Measurements from ENCODE around the gene SSR1. TPM values are rescaled to one million over a fixed set of nuclear protein-coding genes. Genes with fewer than 3 reads are reported as not detected.
A peak's percentile ranks its signal among the peaks of the same experiment; 100 is the strongest.

The SSR1 gene
- total RNA-seq, 2 experiments from 2014 or later = 119 to 163 TPM

DNA sequence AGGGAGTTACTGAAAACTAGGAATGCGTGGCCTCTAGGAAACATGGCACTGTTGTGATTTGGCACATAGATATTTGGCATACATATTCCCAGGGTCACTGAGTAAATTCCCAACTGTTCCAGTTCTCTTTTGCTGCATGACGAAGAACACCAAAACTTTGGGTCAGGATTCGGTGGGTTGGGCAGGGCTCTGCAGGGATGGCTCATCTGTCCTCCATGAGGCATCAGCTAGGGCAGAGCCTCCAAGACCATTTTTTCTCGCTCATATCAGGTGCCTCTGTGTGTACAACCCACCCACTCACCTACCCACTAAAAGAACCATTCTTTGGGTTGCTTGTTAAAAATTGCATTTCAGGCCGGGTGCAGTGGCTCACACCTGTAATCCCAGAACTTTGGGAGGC lies 57.1 kb downstream of the SSR1 start:
- peaks cover 20% of the 10 kb centered on the region for H3K27me3 Mint-ChIP-seq
- CTCF ChIA-PET = no interaction called here
- H3K9me3 Mint-ChIP-seq (ENCODE audit: low read depth) = no peaks in the 10 kb centered on the region
- H3K4me3 Mint-ChIP-seq = no peak overlapping the region
- DNase-seq = no peak
- no peaks in the 10 kb centered on the region for H3K36me3 Mint-ChIP-seq
- no peak overlapping the region for H3K27ac Mint-ChIP-seq
- peaks cover 6% of the 10 kb centered on the region for H3K4me1 Mint-ChIP-seq
- ATAC-seq = no peak

DNA sequence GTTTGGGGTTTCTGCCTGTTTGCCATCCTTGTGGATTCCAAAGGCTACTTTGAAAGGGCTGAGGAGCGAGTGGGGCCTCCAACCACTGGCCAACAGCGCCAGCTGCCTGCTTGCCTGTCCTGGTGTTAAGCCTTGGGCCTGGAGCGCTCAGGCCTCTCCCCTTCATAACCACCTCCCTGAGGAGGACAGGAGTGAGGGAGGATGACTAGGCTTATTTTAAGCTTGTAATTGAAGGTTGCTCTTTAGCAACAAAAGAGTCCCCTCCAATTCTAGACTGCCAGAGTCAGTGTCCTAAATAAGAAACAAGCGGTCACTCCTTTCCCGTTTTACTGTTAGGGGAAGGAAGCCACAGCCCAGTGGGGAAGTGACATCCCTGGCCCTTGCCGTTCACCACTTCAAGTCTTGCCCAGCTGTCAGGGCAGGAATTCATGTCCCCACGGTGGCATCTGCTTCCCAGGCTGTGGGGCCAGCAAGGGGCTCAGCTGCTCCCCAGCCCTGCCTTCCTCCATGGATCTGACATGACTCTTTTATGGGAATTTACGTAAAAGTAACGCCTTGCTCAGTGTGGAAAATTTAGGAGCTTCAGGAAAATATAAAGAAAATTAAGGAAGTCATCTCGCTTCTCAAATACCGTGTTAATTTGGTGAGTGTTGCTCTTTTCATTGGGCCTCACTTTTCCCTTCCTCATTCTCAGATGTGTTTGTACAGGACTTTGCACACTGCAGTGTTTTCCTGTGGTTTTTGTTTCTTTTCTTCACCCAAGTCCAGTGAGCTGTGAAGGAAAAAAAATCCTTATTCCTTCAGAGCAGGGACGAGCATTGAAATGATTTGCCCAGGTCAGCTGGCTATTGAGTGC lies 57.8 kb downstream of the SSR1 start:
- CTCF ChIA-PET = interaction anchor here (1.1 to 1.5 kb wide), 2 partner anchors 11 to 17 kb away, joined by 4 read pairs; no protein-coding TSS in a partner anchor

DNA sequence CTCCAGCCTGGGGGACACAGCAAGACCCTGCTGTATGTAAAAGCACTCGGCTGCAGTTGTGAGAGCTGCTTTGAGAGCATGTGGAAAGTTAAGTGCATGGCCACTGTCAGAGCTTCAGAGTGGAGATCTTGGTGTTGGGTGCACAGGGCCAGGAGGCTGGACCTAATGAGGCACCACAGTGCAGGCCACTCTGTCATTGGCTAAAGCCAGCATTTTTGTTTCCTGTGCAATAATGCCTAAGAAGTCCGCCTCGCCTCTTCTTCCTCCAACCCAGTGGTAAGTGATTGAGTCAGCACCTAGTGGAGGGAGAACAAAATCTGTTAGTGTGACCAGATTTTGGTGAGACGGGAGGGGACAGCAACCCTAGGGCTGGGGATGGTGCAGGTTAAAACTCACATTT lies 60.6 kb downstream of the SSR1 start:
- peaks cover 5% of the 10 kb centered on the region for H3K36me3 Mint-ChIP-seq
- DNase-seq (no peak), ATAC-seq (no peak)
- no peak overlapping the region for H3K4me3 Mint-ChIP-seq
- H3K4me1 Mint-ChIP-seq = no peaks in the 10 kb centered on the region
- no peaks in the 10 kb centered on the region for H3K27me3 Mint-ChIP-seq
- H3K9me3 Mint-ChIP-seq (ENCODE audit: low read depth) = no peaks in the 10 kb centered on the region
- H3K27ac Mint-ChIP-seq = no peak overlapping the region
- CTCF ChIA-PET = no interaction called here

More for the DNA sequence above, 57.8 kb downstream of the SSR1 start:
- Mint-ChIP-seq H3K9me3 (ENCODE audit: low read depth) (no peaks in the 10 kb centered on the region), H3K27ac (no peak overlapping the region), H3K4me1 (no peaks in the 10 kb centered on the region), H3K4me3 (no peak overlapping the region), H3K36me3 (no peaks in the 10 kb centered on the region), H3K27me3 (peaks cover 13% of the 10 kb centered on the region)
- ATAC-seq (no peak), DNase-seq (no peak)

- no peaks in the 10 kb centered on the region for H3K27me3 Mint-ChIP-seq
- H3K4me3 Mint-ChIP-seq = no peak overlapping the region
- ATAC-seq = no peak
- no peak overlapping the region for H3K27ac Mint-ChIP-seq
- H3K4me1 Mint-ChIP-seq = no peaks in the 10 kb centered on the region
- H3K36me3 Mint-ChIP-seq = peaks cover 5% of the 10 kb centered on the region
- CTCF ChIA-PET = no interaction called here
- H3K9me3 Mint-ChIP-seq (ENCODE audit: low read depth) = no peaks in the 10 kb centered on the region
- DNase-seq = no peak
These were observed 61.2 kb downstream of the SSR1 start for GRCh38 chr6:7251646-7252260.

- Mint-ChIP-seq H3K9me3 (ENCODE audit: low read depth) (no peaks in the 10 kb centered on the region), H3K4me3 (no peak overlapping the region), H3K27ac (no peak overlapping the region), H3K36me3 (peaks cover 5% of the 10 kb centered on the region), H3K4me1 (no peaks in the 10 kb centered on the region), H3K27me3 (no peaks in the 10 kb centered on the region)
- ATAC-seq (no peak), DNase-seq (no peak)
- CTCF ChIA-PET = no interaction called here
These were observed 62.2 kb downstream of the SSR1 start for GRCh38 chr6:7250812-7251211.

DNA sequence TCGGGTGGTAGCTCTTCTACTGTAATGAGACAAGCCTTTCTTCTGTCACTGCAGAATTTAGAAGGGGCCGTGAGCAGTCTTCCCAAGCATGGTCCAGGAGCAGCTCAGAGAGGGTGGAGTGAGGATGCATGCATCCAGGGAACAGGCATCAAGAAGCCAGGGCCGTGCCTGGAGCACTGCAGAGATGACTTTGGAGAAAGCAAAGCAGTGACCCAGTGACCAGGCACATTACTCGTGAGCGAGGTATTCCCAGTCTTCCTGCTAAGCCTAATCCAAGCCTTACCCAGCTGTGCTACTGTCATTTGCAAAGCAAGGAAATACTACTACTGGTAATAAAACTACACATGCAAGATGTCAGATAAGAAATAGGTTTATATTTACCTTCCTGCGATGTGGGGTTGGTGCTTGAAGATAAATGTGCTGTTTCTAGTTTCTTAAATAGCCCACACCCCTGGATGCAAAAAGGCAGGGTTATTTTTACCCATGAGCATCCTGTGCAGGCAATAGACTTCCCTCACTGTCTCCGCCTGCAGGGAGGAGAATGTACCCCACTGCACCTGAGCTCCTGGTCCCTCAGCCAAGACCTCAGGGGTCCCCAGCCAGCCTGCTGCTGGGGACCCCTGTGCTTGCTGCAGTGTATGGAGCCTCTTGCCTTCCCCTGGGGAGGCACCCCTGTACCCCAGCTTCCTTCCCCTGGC lies 62.9 kb downstream of the SSR1 start:
- ATAC-seq = no peak
- H3K27me3 Mint-ChIP-seq = no peaks in the 10 kb centered on the region
- CTCF ChIA-PET = interaction anchor here (0.7 kb wide), 1 partner anchor 203 kb away, joined by 3 read pairs; no protein-coding TSS in a partner anchor

DNA sequence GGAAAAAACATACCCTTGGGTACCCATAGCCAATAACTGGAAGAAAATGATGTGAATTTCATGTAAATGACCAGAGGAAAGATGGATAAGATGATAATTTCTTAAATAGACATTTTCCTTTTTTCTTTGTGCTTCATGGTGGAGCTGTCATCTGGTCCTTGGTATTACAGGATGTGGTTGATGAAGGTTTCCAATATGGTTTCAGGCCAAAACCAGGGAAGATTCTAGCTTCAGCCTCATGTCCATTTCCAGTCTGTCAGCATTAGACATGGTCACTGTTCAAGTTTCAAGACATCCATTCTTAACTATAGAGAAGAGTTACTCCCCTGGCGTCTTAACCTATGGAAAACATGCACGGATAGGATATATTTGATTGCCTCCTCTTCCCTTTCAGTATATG lies 63.6 kb downstream of the SSR1 start:
- H3K36me3 Mint-ChIP-seq = peaks cover 5% of the 10 kb centered on the region
- no peaks in the 10 kb centered on the region for H3K27me3 Mint-ChIP-seq
- CTCF ChIA-PET = no interaction called here
- no peak overlapping the region for H3K4me3 Mint-ChIP-seq
- no peaks in the 10 kb centered on the region for H3K9me3 Mint-ChIP-seq (ENCODE audit: low read depth)
- H3K4me1 Mint-ChIP-seq = no peaks in the 10 kb centered on the region
- DNase-seq (no peak), ATAC-seq (no peak)
- no peak overlapping the region for H3K27ac Mint-ChIP-seq

More for the DNA sequence above, 62.9 kb downstream of the SSR1 start:
- no peaks in the 10 kb centered on the region for H3K9me3 Mint-ChIP-seq (ENCODE audit: low read depth)
- H3K4me1 Mint-ChIP-seq = no peaks in the 10 kb centered on the region
- no peak overlapping the region for H3K27ac Mint-ChIP-seq
- peaks cover 5% of the 10 kb centered on the region for H3K36me3 Mint-ChIP-seq
- DNase-seq = no peak
- H3K4me3 Mint-ChIP-seq = no peak overlapping the region

DNA sequence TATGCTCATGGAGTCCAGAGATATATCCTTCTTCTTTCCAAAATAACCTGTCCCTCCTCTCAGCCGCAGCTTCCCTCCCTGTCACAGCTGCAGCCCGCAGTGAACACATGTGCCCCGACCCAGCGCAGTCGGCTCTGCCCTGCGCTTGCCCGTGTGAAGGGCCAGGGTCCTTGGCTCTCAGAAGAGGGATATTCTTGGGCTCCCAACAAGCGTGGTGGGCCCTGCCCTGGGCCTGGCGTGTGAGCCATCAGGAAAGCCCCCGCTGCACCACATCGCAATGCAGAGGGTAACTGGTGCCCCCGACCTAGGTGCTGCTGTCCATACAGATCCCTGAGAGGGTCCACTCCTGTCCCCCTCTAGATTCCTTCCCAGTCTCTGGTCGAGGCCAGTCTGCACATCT lies 65.2 kb downstream of the SSR1 start:
- Mint-ChIP-seq H3K27me3 (no peaks in the 10 kb centered on the region), H3K9me3 (ENCODE audit: low read depth) (no peaks in the 10 kb centered on the region), H3K4me3 (no peak overlapping the region), H3K4me1 (peaks cover 4% of the 10 kb centered on the region), H3K27ac (no peak overlapping the region), H3K36me3 (peaks cover 5% of the 10 kb centered on the region)
- ATAC-seq (no peak), DNase-seq (no peak)
- CTCF ChIA-PET = no interaction called here

DNA sequence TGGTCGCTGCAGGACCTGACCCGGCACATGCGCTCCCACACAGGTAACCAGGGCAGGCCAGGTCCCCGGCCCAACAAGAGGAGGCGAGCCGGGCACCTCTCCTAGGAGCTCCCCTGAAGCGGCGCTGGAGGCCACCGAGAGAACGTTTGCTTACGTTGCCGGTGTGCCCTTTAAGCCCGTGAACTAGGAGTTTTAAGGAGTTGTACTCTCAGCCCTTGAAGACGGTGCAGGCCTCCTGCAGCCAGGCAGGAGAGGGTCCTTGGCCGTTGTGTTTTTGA lies 65.9 kb downstream of the SSR1 start:
- H3K9me3 Mint-ChIP-seq (ENCODE audit: low read depth) = no peaks in the 10 kb centered on the region
- DNase-seq = no peak
- H3K27me3 Mint-ChIP-seq = no peaks in the 10 kb centered on the region
- no peak overlapping the region for H3K4me3 Mint-ChIP-seq
- H3K27ac Mint-ChIP-seq = no peak overlapping the region
- peaks cover 8% of the 10 kb centered on the region for H3K36me3 Mint-ChIP-seq
- ATAC-seq = no peak
- peaks cover 6% of the 10 kb centered on the region for H3K4me1 Mint-ChIP-seq
- CTCF ChIA-PET = no interaction called here

DNA sequence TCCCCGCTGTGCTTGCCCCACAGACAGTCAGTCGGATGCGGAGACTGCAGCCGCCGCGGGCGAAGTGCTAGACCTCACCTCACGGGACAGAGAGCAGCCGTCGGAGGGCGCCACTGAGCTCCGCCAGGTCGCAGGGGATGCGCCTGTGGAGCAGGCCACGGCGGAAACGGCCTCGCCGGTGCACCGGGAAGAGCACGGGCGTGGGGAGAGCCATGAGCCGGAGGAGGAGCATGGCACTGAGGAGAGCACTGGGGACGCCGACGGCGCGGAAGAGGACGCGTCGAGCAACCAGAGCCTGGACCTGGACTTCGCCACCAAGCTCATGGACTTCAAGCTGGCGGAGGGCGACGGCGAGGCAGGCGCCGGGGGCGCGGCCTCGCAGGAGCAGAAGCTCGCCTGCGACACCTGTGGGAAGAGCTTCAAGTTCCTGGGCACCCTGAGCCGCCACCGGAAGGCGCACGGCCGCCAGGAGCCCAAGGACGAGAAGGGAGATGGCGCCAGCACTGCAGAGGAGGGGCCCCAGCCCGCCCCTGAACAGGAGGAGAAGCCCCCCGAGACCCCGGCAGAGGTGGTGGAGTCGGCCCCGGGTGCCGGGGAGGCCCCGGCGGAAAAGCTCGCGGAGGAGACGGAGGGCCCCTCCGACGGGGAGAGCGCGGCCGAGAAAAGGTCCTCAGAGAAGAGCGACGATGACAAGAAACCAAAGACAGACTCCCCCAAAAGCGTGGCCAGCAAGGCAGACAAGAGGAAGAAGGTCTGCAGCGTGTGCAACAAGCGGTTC lies 66.4 kb downstream of the SSR1 start:
- no peak for DNase-seq
- no peaks in the 10 kb centered on the region for H3K9me3 Mint-ChIP-seq (ENCODE audit: low read depth)
- ATAC-seq = no peak
- H3K27me3 Mint-ChIP-seq = no peaks in the 10 kb centered on the region
- peaks cover 8% of the 10 kb centered on the region for H3K36me3 Mint-ChIP-seq
- no peak overlapping the region for H3K4me3 Mint-ChIP-seq
- CTCF ChIA-PET = no interaction called here
- H3K4me1 Mint-ChIP-seq = peaks cover 6% of the 10 kb centered on the region
- H3K27ac Mint-ChIP-seq = no peak overlapping the region

DNA sequence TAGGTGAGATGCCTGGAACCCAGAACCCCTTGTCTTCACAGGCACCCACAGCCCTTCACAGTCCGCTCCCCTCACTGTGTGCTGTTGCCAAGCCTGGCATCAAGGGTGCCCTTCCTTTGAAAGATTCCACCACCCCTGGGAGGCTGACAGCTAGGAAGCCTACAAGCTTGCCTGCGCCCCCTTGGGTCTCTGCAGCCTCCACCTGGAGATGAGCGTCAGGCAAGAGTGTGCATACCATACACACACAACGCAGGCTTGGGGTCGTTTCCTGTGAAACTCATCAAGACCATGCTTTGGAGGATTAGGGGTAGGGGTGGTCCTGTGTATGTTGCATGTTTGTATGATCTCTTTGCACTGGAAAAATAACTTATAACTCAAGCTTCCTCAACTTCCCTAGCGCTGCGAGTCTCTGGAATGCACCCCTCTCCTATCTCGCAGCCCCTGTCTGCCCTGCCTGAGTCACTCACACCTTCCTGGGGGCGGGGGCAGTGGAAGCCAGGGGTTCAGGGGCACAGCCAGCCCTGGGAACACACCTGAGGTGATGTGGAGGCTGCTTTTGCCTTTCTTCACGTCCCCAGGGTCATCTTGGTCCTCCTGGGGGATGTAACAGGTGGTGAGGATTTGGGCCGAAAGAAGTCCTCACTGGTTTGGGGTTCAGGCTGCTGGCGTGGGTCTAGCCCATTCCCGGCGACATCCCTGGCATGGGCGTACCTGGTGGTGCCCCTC lies 67.2 kb downstream of the SSR1 start:
- no peaks in the 10 kb centered on the region for H3K27me3 Mint-ChIP-seq
- CTCF ChIA-PET = no interaction called here
- H3K4me3 Mint-ChIP-seq = no peak overlapping the region
- peaks cover 6% of the 10 kb centered on the region for H3K4me1 Mint-ChIP-seq
- peaks cover 10% of the 10 kb centered on the region for H3K36me3 Mint-ChIP-seq
- ATAC-seq (no peak), DNase-seq (no peak)
- H3K9me3 Mint-ChIP-seq (ENCODE audit: low read depth) = no peaks in the 10 kb centered on the region
- H3K27ac Mint-ChIP-seq = no peak overlapping the region

DNA sequence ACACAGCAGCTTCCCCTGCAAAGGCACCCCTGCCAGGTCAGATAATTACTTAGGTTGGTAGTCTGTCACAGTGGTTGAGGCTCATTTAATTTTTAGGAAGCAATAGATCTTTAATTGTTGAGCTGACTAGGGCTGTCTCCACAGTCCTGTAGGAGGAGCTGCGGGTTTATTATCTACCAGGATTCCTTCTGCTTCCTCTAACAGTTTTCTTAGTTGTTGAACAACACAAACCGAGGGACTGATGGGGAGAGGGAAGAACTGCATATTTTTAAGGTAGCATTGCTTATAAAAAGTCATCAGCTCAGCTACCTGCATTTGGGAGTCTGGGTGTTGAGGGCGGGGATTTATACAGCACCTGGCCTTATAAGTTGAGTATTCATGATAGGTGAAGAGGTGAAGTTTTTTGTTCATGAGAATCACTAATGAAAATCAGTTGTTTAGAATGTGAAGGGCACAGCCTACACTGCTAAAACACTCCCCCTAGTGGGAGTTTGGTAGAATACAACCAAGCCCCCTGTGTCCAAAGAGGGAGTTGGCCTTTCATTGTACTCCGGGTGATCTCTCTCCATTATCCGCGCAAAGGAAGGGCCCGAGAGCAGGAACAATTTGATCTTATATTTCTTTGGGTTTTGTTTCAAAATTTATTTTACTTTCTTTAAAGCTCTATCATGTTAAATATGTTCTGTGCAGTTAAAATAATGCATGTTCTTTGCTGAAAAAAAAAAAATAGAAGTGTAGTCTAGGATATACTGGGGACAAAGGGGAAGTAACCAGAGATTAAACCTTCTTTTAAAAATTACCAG lies 69.6 kb downstream of the SSR1 start:
- H3K4me3 Mint-ChIP-seq = no peak overlapping the region
- no peaks in the 10 kb centered on the region for H3K27me3 Mint-ChIP-seq
- DNase-seq (peak; percentile 60), ATAC-seq (peak; percentile 74)
- H3K36me3 Mint-ChIP-seq = peaks cover 9% of the 10 kb centered on the region
- peak overlapping the region; percentile 64 for H3K27ac Mint-ChIP-seq
- CTCF ChIA-PET = interaction anchor here (0.6 to 2.2 kb wide), 21 partner anchors 10 to 726 kb away, joined by 3 to 10 read pairs (median 4); no protein-coding TSS in a partner anchor
- H3K4me1 Mint-ChIP-seq = peaks cover 6% of the 10 kb centered on the region
- no peaks in the 10 kb centered on the region for H3K9me3 Mint-ChIP-seq (ENCODE audit: low read depth)
